ENCODE data around the gene NPHP4.

NPHP4 gene

DNA sequence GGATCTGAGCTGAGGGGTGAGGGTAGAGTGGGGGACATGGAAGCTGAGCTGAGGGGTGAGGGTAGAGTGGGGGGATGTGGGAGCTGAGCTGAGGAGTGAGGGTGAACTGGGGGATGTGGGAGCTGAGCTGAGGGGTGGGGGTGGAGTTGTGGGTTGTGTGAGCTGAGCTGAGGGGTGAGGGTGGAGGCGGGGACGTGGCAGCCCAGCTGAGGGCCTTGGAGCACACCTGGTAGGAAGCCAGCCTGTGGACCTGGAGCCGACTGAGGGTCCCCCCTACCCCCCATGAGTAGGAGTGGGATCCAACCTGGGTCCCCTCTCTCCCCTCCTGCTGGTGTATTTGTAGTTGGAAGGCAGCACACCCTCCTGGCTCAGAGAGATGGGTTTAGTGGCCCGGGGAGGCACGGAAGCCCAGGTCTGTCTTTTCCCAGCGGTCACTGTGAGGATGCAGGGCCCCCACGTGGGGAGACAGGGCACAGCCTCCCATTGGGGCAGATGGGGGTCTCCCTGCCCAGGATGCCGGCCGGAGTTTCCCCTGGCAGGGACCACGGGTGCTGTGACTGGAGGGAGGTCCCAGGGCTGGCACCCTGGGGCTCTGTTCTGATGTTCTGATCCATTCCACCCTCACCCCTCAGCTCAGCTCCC is 13.2 kb upstream of the NPHP4 start:
- Histone ChIP-seq H3K9ac (ENCODE audit: low read length) (no peak overlapping the region), H3K27ac (ENCODE audit: low read depth, low read length) (no peak overlapping the region), H4K8ac (ENCODE audit: low read depth, low read length) (no peak overlapping the region), H3K79me2 (ENCODE audit: control insufficient read depth, insufficient read depth, low read length) (no peaks in the 10 kb centered on the region), H4K5ac (ENCODE audit: low read length) (no peak overlapping the region), H2AK5ac (ENCODE audit: low read length) (no peak overlapping the region), H3K36me3 (ENCODE audit: control insufficient read depth, insufficient read depth, low read length) (no peaks in the 10 kb centered on the region), H2BK5ac (ENCODE audit: low read length) (no peak overlapping the region), H3K27me3 (ENCODE audit: insufficient read depth, low read length, poor library complexity) (no peaks in the 10 kb centered on the region), H3K4ac (ENCODE audit: low read depth, low read length) (no peak overlapping the region), H3K18ac (ENCODE audit: low read length) (no peak overlapping the region), H3K4me1 (ENCODE audit: control insufficient read depth, low read depth, low read length) (no peaks in the 10 kb centered on the region), H2BK15ac (replicated peaks; ENCODE audit: low read depth) (no peak overlapping the region), H3K79me1 (ENCODE audit: low read length) (no peaks in the 10 kb centered on the region), H3K4me2 (ENCODE audit: low read length) (no peak overlapping the region), H2BK120ac (ENCODE audit: low read depth, low read length) (no peak overlapping the region), H3K56ac (ENCODE audit: low read length) (no peak overlapping the region), H3K4me3 (ENCODE audit: low read length) (no peak overlapping the region), H3K23ac (ENCODE audit: low read length) (no peak overlapping the region)
- DNase-seq, result no peak
- no CpG with 5 or more reads among the region's 10 CpGs for WGBS (ENCODE audit: extremely low coverage, insufficient coverage, low lambda C conversion rate)

DNA sequence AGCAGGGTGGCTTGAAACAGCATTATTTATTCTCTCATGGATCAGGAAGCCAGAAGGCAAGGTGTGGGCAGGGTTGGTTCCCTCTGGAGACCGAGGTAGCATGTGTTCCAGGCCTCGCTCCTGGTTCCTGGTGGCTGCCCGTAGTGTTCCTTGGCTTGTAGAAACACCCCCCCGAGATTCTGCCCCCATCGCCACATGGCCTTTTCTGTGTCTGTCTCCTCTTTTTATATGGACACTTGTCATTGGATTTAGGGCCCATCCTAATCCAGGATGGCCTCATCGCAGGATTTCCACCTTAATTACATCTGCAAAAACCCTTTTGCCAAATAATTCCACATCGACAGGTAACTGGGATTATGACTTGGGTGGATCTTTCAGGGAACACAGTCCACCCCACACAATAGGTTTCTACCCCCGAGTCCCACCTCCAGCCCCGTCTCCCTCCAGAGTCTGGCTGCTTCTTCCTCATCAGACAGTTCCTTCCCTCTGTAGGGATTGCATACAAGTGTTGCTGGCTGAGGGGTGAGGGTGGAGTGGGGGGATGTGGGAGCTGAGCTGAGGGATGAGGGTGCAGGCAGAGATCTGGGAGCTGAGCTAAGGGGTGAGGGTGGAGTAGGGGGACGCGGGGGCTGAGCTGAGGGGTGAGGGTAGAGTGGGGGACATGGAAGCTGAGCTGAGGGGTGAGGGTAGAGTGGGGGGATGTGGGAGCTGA is 12.3 kb upstream of the NPHP4 start:
- WGBS (ENCODE audit: extremely low coverage, insufficient coverage, low lambda C conversion rate), result no CpG with 5 or more reads among the region's 11 CpGs
- no peak overlapping the region for H2BK5ac ChIP-seq (ENCODE audit: low read length)
- no peak overlapping the region for H3K4me2 ChIP-seq (ENCODE audit: low read length)
- H3K27me3 ChIP-seq (ENCODE audit: insufficient read depth, low read length, poor library complexity), result no peaks in the 10 kb centered on the region
- no peak overlapping the region for H3K56ac ChIP-seq (ENCODE audit: low read length)
- H3K4me1 ChIP-seq (ENCODE audit: control insufficient read depth, low read depth, low read length), result no peaks in the 10 kb centered on the region
- no peak for DNase-seq
- no peak overlapping the region for H3K23ac ChIP-seq (ENCODE audit: low read length)
- no peak overlapping the region for H3K18ac ChIP-seq (ENCODE audit: low read length)
- H3K4me3 ChIP-seq (ENCODE audit: low read length), result no peak overlapping the region
- H2AK5ac ChIP-seq (ENCODE audit: low read length), result no peak overlapping the region
- no peak overlapping the region for H2BK120ac ChIP-seq (ENCODE audit: low read depth, low read length)
- no peak overlapping the region for H3K9ac ChIP-seq (ENCODE audit: low read length)
- H3K4ac ChIP-seq (ENCODE audit: low read depth, low read length), result no peak overlapping the region
- no peak overlapping the region for H3K27ac ChIP-seq (ENCODE audit: low read depth, low read length)
- H4K5ac ChIP-seq (ENCODE audit: low read length), result no peak overlapping the region
- no peak overlapping the region for H4K8ac ChIP-seq (ENCODE audit: low read depth, low read length)
- H3K79me1 ChIP-seq (ENCODE audit: low read length), result no peaks in the 10 kb centered on the region
- H3K79me2 ChIP-seq (ENCODE audit: control insufficient read depth, insufficient read depth, low read length), result no peaks in the 10 kb centered on the region
- H2BK15ac ChIP-seq (replicated peaks; ENCODE audit: low read depth), result no peak overlapping the region
- H3K36me3 ChIP-seq (ENCODE audit: control insufficient read depth, insufficient read depth, low read length), result no peaks in the 10 kb centered on the region

DNA sequence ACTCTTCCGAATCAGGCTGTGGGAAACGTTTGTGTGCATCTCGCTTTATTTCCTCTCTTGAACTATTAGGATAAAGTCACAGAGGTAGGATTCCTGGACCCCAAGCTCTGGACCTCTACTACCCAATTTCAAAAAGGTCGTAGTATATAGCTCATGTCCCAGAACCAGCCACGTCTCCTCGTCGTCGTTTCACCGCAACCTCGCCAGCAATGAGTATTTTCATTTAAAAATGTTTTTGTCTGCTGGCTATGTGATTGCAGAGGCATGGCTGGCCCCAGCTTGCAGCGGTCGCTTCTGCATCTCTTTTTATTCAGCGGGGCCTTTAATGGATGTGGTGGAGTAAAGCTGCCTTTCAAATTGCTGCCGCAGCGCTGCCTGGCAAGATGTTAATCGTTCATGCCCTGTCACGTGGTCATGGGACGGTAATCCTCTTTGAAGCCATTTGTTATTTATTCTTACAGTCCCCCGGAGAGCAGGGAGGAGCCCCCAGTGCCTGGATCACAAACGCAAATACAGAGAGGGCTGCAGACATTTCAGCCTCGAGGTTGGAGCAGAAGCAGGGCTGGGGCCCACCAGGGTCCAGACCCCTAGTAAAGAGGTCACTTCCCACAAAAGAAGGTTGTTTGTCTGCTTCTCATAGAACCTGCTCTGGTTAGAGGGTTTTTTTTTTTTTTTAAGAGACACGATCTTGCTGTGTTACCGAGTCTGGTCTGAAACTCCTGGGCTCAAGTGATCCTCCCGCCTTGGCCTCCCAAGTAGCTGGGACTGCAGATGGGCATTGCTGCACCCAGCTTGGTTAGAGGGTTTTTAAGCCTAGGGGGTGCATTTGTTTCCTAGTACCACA is 11.6 kb upstream of the NPHP4 start:
- H3K27ac ChIP-seq (ENCODE audit: low read depth, low read length), result no peak overlapping the region
- DNase-seq, result no peak

DNA sequence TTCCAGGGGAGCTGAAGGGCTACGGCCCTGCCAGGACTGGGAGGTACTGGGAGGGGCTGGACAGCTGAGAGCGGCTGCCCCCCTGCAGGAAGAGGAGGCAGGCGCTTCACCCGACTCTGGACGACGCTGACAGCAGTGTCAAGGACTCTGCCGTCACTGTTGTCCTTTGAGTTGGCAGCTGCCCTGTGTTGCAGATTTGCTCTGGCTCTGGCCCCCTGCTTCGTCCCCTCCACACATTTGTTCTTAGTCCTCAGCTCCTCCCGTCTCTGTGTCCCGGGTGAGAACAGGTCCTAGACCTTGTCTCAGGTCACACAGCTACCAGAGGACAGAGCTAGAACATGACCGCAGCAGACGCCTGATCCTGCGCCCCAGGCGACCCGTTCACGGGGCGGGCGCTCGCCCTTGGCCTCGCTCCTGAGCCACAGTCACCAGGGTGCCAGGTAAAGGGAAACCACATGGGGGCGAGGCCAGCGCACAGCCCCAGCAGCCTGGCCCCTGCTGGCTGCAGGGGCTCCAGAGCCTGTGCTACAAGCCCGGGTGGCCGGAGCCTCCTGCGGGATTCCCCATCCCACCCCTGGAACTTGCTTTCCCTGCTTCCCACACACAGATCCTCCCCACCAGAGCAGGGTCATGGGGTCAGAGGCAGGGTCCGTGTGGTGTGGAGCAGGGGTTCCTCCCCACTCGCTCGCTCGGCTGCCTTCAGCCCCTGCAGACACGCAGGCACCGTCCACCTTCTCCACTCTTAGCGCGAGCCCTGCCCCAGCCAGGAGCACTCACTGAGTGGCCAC is 10.7 kb upstream of the NPHP4 start:
- H3K27ac ChIP-seq (ENCODE audit: low read depth, low read length), result no peak overlapping the region
- H4K8ac ChIP-seq (ENCODE audit: low read depth, low read length), result no peak overlapping the region
- H3K18ac ChIP-seq (ENCODE audit: low read length), result no peak overlapping the region
- H3K27me3 ChIP-seq (ENCODE audit: insufficient read depth, low read length, poor library complexity), result no peaks in the 10 kb centered on the region
- H3K4ac ChIP-seq (ENCODE audit: low read depth, low read length), result no peak overlapping the region
- no peak overlapping the region for H3K56ac ChIP-seq (ENCODE audit: low read length)
- H3K79me2 ChIP-seq (ENCODE audit: control insufficient read depth, insufficient read depth, low read length), result no peaks in the 10 kb centered on the region
- H2BK5ac ChIP-seq (ENCODE audit: low read length), result no peak overlapping the region
- H2BK15ac ChIP-seq (replicated peaks; ENCODE audit: low read depth), result no peak overlapping the region
- H3K79me1 ChIP-seq (ENCODE audit: low read length), result no peaks in the 10 kb centered on the region
- no CpG with 5 or more reads among the region's 33 CpGs for WGBS (ENCODE audit: extremely low coverage, insufficient coverage, low lambda C conversion rate)
- H3K9ac ChIP-seq (ENCODE audit: low read length), result no peak overlapping the region
- H4K5ac ChIP-seq (ENCODE audit: low read length), result no peak overlapping the region
- no peak for DNase-seq
- H3K23ac ChIP-seq (ENCODE audit: low read length), result no peak overlapping the region
- no peak overlapping the region for H3K4me3 ChIP-seq (ENCODE audit: low read length)
- no peak overlapping the region for H3K4me2 ChIP-seq (ENCODE audit: low read length)
- no peaks in the 10 kb centered on the region for H3K4me1 ChIP-seq (ENCODE audit: control insufficient read depth, low read depth, low read length)
- H2BK120ac ChIP-seq (ENCODE audit: low read depth, low read length), result no peak overlapping the region
- H2AK5ac ChIP-seq (ENCODE audit: low read length), result no peak overlapping the region
- H3K36me3 ChIP-seq (ENCODE audit: control insufficient read depth, insufficient read depth, low read length), result no peaks in the 10 kb centered on the region

More for the DNA sequence above, 11.6 kb upstream of the NPHP4 start:
- no peak overlapping the region for H4K8ac ChIP-seq (ENCODE audit: low read depth, low read length)
- no peaks in the 10 kb centered on the region for H3K79me2 ChIP-seq (ENCODE audit: control insufficient read depth, insufficient read depth, low read length)
- no peak overlapping the region for H3K56ac ChIP-seq (ENCODE audit: low read length)
- no peak overlapping the region for H3K4ac ChIP-seq (ENCODE audit: low read depth, low read length)
- WGBS (ENCODE audit: extremely low coverage, insufficient coverage, low lambda C conversion rate), result no CpG with 5 or more reads among the region's 24 CpGs
- H3K4me1 ChIP-seq (ENCODE audit: control insufficient read depth, low read depth, low read length), result no peaks in the 10 kb centered on the region
- no peak overlapping the region for H2AK5ac ChIP-seq (ENCODE audit: low read length)
- H4K5ac ChIP-seq (ENCODE audit: low read length), result no peak overlapping the region
- H3K9ac ChIP-seq (ENCODE audit: low read length), result no peak overlapping the region
- H3K79me1 ChIP-seq (ENCODE audit: low read length), result no peaks in the 10 kb centered on the region
- H3K23ac ChIP-seq (ENCODE audit: low read length), result no peak overlapping the region
- no peak overlapping the region for H2BK5ac ChIP-seq (ENCODE audit: low read length)
- no peaks in the 10 kb centered on the region for H3K36me3 ChIP-seq (ENCODE audit: control insufficient read depth, insufficient read depth, low read length)
- no peak overlapping the region for H3K4me2 ChIP-seq (ENCODE audit: low read length)
- H3K27me3 ChIP-seq (ENCODE audit: insufficient read depth, low read length, poor library complexity), result no peaks in the 10 kb centered on the region
- H2BK15ac ChIP-seq (replicated peaks; ENCODE audit: low read depth), result no peak overlapping the region
- H2BK120ac ChIP-seq (ENCODE audit: low read depth, low read length), result no peak overlapping the region
- no peak overlapping the region for H3K18ac ChIP-seq (ENCODE audit: low read length)
- no peak overlapping the region for H3K4me3 ChIP-seq (ENCODE audit: low read length)

DNA sequence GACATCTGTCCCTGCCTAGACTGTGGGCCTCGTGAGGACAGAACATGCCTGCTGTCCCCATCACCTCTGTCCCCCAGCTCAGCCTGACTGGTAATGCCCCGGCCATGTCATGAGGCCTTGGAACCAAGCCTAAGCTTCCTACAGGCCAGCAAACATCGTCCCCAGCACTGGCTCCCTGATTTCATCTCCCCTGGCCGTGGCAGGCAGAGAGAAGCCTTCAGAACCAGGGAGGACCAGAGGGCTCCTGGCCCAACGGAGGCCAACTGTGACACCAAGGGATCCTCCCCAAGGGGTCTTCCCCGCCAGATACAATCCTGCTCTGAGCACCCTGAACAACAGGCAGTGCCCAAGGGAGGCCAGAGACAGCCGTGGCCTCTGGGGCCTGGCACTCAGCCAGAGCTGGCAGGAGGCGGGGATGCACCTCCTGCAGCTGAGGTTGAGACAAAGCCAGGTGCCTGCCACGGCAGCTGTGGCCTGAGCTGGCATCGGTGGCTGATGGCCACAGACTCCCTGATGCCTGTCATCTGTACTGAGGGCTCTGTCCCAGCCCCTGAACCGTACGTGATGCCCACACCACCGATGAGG is 9.9 kb upstream of the NPHP4 start:
- H2BK120ac ChIP-seq (ENCODE audit: low read depth, low read length), result no peak overlapping the region
- no peaks in the 10 kb centered on the region for H3K79me1 ChIP-seq (ENCODE audit: low read length)
- no peak overlapping the region for H2BK15ac ChIP-seq (replicated peaks; ENCODE audit: low read depth)
- no peak overlapping the region for H2AK5ac ChIP-seq (ENCODE audit: low read length)
- no peak for DNase-seq
- no peaks in the 10 kb centered on the region for H3K79me2 ChIP-seq (ENCODE audit: control insufficient read depth, insufficient read depth, low read length)
- no peaks in the 10 kb centered on the region for H3K4me1 ChIP-seq (ENCODE audit: control insufficient read depth, low read depth, low read length)
- H3K36me3 ChIP-seq (ENCODE audit: control insufficient read depth, insufficient read depth, low read length), result no peaks in the 10 kb centered on the region
- no peak overlapping the region for H3K4me2 ChIP-seq (ENCODE audit: low read length)
- no peak overlapping the region for H4K5ac ChIP-seq (ENCODE audit: low read length)
- no peak overlapping the region for H2BK5ac ChIP-seq (ENCODE audit: low read length)
- no peak overlapping the region for H3K4ac ChIP-seq (ENCODE audit: low read depth, low read length)
- no peak overlapping the region for H4K8ac ChIP-seq (ENCODE audit: low read depth, low read length)
- H3K18ac ChIP-seq (ENCODE audit: low read length), result no peak overlapping the region
- no peak overlapping the region for H3K23ac ChIP-seq (ENCODE audit: low read length)
- no peaks in the 10 kb centered on the region for H3K27me3 ChIP-seq (ENCODE audit: insufficient read depth, low read length, poor library complexity)
- no peak overlapping the region for H3K56ac ChIP-seq (ENCODE audit: low read length)
- H3K4me3 ChIP-seq (ENCODE audit: low read length), result no peak overlapping the region
- H3K9ac ChIP-seq (ENCODE audit: low read length), result no peak overlapping the region
- no CpG with 5 or more reads among the region's 13 CpGs for WGBS (ENCODE audit: extremely low coverage, insufficient coverage, low lambda C conversion rate)
- H3K27ac ChIP-seq (ENCODE audit: low read depth, low read length), result no peak overlapping the region
